ENCODE measurements around the gene OR52I2.

DNA sequence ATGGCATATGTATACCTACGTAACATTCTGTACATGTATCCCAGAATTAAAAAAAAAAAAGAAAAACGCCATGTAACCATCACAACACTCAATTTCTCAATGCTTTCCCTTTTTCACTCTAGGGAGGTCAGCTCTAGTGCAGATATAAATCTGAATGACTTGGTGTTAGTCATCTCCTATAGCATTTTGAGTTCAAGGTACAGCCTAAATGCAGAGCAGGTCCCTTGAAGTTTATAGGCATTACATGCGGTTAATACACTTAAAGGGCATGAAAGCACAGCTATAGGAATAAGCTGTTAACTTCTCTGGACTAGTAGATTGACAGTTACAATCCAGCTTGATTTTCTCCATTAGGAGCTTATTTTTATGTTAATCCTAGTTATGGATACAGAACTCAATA, 16.2 kb upstream of the OR52I2 start:
- TF ChIP-seq POLR2A (IDR thresholded peaks at IDR 0.05; ENCODE audit: low read length): no peak
- TF ChIP-seq, protein P1, sequence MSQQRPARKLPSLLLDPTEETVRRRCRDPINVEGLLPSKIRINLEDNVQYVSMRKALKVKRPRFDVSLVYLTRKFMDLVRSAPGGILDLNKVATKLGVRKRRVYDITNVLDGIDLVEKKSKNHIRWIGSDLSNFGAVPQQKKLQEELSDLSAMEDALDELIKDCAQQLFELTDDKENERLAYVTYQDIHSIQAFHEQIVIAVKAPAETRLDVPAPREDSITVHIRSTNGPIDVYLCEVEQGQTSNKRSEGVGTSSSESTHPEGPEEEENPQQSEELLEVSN (IDR thresholded peaks at IDR 0.05; ENCODE audit: borderline replicate concordance, low read depth): no peak
- TF ChIP-seq HOXA7 (CRISPR knock-in tag; IDR thresholded peaks at IDR 0.05): no peak
- TF ChIP-seq JUNB (IDR thresholded peaks at IDR 0.05): no peak
- TF ChIP-seq, protein P2, sequence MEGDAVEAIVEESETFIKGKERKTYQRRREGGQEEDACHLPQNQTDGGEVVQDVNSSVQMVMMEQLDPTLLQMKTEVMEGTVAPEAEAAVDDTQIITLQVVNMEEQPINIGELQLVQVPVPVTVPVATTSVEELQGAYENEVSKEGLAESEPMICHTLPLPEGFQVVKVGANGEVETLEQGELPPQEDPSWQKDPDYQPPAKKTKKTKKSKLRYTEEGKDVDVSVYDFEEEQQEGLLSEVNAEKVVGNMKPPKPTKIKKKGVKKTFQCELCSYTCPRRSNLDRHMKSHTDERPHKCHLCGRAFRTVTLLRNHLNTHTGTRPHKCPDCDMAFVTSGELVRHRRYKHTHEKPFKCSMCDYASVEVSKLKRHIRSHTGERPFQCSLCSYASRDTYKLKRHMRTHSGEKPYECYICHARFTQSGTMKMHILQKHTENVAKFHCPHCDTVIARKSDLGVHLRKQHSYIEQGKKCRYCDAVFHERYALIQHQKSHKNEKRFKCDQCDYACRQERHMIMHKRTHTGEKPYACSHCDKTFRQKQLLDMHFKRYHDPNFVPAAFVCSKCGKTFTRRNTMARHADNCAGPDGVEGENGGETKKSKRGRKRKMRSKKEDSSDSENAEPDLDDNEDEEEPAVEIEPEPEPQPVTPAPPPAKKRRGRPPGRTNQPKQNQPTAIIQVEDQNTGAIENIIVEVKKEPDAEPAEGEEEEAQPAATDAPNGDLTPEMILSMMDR (IDR thresholded peaks at IDR 0.05): no peak
- TF ChIP-seq TP53 (CRISPR knock-in tag; IDR thresholded peaks at IDR 0.05): no peak
- TF ChIP-seq HDAC2 (IDR thresholded peaks at IDR 0.05): no peak
- no peak for TF ChIP-seq MYC (IDR thresholded peaks at IDR 0.05; ENCODE audit: borderline replicate concordance, low read length)
- no peak for TF ChIP-seq SREBF2 (IDR thresholded peaks at IDR 0.05)
- TF ChIP-seq, protein P3, sequence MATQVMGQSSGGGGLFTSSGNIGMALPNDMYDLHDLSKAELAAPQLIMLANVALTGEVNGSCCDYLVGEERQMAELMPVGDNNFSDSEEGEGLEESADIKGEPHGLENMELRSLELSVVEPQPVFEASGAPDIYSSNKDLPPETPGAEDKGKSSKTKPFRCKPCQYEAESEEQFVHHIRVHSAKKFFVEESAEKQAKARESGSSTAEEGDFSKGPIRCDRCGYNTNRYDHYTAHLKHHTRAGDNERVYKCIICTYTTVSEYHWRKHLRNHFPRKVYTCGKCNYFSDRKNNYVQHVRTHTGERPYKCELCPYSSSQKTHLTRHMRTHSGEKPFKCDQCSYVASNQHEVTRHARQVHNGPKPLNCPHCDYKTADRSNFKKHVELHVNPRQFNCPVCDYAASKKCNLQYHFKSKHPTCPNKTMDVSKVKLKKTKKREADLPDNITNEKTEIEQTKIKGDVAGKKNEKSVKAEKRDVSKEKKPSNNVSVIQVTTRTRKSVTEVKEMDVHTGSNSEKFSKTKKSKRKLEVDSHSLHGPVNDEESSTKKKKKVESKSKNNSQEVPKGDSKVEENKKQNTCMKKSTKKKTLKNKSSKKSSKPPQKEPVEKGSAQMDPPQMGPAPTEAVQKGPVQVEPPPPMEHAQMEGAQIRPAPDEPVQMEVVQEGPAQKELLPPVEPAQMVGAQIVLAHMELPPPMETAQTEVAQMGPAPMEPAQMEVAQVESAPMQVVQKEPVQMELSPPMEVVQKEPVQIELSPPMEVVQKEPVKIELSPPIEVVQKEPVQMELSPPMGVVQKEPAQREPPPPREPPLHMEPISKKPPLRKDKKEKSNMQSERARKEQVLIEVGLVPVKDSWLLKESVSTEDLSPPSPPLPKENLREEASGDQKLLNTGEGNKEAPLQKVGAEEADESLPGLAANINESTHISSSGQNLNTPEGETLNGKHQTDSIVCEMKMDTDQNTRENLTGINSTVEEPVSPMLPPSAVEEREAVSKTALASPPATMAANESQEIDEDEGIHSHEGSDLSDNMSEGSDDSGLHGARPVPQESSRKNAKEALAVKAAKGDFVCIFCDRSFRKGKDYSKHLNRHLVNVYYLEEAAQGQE (IDR thresholded peaks at IDR 0.05): no peak
- no peak for TF ChIP-seq PHF8 (IDR thresholded peaks at IDR 0.05; ENCODE audit: borderline replicate concordance, low read depth)
- TF ChIP-seq RARB (CRISPR knock-in tag; IDR thresholded peaks at IDR 0.05): no peak
- TF ChIP-seq CHD2 (IDR thresholded peaks at IDR 0.05; ENCODE audit: low read length, partially characterized antibody): no peak
- no peak for TF ChIP-seq EHMT2 (IDR thresholded peaks at IDR 0.05; ENCODE audit: low read depth)
